Adipocyte (in vitro differentiated cells): Measurements from ENCODE around the gene CHCHD10.

Experiments
- DNase-seq: peaks from one replicate; pipeline ENCODE4 v3.0.0-alpha.2; 2015; ENCODE audit warnings: low read depth
- H3K27me3 ChIP-seq: replicated peaks from 2 replicates; pipeline ENCODE4 v1.7.0; 2013; ENCODE audit warnings: mild to moderate bottlenecking, low read length, moderate library complexity; ENCODE audit not compliant: control insufficient read depth, insufficient read depth
- H3K36me3 ChIP-seq: 2 replicates; pipeline ENCODE4 v1.7.0; 2013; ENCODE audit warnings: low read length, mild to moderate bottlenecking, moderate library complexity; ENCODE audit not compliant: control insufficient read depth, insufficient read depth, severe bottlenecking
- H3K4me1 ChIP-seq: 2 replicates; pipeline ENCODE4 v1.7.0; 2013; ENCODE audit warnings: mild to moderate bottlenecking, low read length, moderate library complexity; ENCODE audit not compliant: control insufficient read depth, insufficient read depth
- H3K4me3 ChIP-seq: 2 replicates; pipeline ENCODE4 v1.7.0; 2013; ENCODE audit warnings: mild to moderate bottlenecking, low read length, moderate library complexity
- H3K9ac ChIP-seq: 2 replicates; pipeline ENCODE4 v1.7.0; 2013; ENCODE audit warnings: mild to moderate bottlenecking, low read length, moderate library complexity
- H3K9me3 ChIP-seq: 2 replicates; pipeline ENCODE4 v1.7.0; 2013; ENCODE audit warnings: mild to moderate bottlenecking, low read length, moderate library complexity; ENCODE audit not compliant: control insufficient read depth

CHCHD10 gene

GRCh38 chr22:23777776-23778576, 10.2 kb upstream of the CHCHD10 start:
- peaks cover 28% of the 10 kb centered on the region for H3K4me1 ChIP-seq
- H3K36me3 ChIP-seq, result no peaks in the 10 kb centered on the region
- H3K27me3 ChIP-seq, result peaks cover 2% of the 10 kb centered on the region
- DNase-seq, result no peak
- H3K9ac ChIP-seq, result no peak overlapping the region
- no peaks in the 10 kb centered on the region for H3K9me3 ChIP-seq
- H3K4me3 ChIP-seq, result no peak overlapping the region

DNA sequence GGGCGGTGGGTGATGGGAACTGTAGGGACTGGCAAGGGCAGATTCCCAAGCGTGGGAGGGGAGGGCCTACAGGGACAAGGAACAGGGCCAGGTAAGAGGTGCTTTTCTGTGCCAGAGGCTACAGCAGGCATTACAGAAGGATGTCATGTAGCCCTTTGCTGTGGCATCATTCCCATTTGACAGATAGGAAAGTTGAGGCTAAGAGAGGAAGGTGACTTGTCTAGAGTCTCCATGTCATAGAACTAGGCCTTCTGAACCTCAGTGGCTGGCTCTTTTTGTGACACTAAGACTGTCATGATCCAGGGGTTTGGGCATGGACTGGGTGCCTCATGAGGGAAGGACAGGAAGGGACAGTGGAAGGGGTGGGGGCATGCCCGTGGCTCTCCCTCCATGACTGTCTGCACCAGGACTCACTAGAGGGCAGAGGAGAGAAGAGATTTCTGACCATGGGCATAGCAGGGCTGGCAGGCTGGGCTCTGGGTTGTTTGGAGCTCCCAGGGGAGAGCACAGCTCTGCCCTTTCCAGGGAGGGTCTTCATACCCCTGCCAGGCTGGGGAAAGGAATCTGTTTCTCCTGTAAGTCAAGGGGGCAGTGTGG, 8.1 kb upstream of the CHCHD10 start:
- H3K36me3 ChIP-seq, result no peaks in the 10 kb centered on the region
- no peak overlapping the region for H3K9ac ChIP-seq
- H3K27me3 ChIP-seq, result no peaks in the 10 kb centered on the region
- H3K4me3 ChIP-seq, result no peak overlapping the region
- no peak for DNase-seq
- H3K9me3 ChIP-seq, result no peaks in the 10 kb centered on the region
- H3K4me1 ChIP-seq, result peaks cover 16% of the 10 kb centered on the region

DNA sequence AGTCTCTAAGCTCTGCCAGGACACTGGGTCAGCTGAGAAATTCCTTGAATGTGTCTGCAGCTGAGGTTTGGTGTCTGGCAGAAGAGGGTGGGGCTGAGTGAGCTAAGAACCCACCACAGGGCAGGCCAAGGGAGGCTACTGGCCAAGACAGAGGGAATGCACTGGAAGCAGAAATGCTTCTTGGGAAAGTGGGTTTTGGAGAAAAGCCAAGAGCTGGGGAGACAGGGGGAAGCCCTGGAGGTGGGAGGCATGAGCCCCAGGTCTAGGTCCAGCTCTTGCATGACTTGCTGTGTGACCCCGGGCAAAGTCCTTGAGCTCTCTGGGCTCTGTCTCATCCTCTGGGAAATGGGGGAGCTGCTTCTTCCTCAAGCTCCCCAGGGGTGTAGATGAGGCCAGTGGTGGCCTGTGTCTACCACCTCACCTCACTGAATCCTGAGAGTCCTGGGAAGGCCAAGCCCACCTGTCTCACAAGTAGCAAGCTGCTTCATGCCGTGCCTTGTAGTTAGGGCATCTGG, 7.2 kb upstream of the CHCHD10 start:
- no peak overlapping the region for H3K9ac ChIP-seq
- H3K4me1 ChIP-seq, result peaks cover 16% of the 10 kb centered on the region
- peak; percentile 71 for DNase-seq
- H3K36me3 ChIP-seq, result no peaks in the 10 kb centered on the region
- H3K9me3 ChIP-seq, result no peaks in the 10 kb centered on the region
- H3K4me3 ChIP-seq, result no peak overlapping the region
- H3K27me3 ChIP-seq, result no peaks in the 10 kb centered on the region

DNA sequence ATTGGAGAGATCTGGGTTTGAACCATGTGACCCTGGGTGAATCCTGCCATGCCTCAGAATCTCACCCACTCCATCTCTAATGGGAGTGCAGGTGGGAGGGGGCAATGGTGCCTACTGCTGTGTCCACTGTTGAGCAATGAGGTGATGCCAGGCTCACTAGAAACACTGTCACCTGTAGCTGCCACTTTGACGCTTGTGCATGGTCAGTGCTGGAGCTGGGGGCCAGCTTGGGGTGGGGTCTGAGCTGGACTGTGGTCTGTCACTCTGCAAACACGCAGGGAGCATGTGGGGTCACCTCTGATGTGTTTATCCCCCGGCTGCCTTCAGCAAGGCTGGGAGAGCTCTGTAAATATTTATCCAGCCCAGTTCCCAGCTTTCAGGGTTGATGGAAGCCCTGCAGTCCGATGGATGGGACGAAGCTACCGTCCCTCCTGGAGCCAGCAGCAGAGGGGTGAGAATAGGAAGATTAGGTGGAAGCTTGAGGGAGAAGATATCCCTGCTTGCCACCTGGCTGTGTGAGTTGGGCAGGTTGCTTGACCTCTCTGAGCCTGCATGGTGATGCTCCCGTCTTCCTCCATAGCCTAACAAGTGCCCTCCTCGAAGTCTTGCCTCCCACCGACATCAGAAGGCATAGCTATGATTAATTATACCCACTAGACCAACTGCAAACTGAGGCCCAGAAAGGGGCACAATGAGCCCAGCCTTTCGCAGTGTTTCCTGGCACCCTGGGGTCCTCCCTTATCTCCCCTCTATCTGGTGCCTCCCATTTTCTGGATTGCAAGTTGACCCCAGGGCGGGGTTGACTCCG, 6.5 kb upstream of the CHCHD10 start:
- Histone ChIP-seq H3K9me3 (no peaks in the 10 kb centered on the region), H3K27me3 (no peaks in the 10 kb centered on the region), H3K9ac (no peak overlapping the region), H3K4me1 (peaks cover 16% of the 10 kb centered on the region), H3K36me3 (no peaks in the 10 kb centered on the region), H3K4me3 (no peak overlapping the region)
- DNase-seq, result no peak

DNA sequence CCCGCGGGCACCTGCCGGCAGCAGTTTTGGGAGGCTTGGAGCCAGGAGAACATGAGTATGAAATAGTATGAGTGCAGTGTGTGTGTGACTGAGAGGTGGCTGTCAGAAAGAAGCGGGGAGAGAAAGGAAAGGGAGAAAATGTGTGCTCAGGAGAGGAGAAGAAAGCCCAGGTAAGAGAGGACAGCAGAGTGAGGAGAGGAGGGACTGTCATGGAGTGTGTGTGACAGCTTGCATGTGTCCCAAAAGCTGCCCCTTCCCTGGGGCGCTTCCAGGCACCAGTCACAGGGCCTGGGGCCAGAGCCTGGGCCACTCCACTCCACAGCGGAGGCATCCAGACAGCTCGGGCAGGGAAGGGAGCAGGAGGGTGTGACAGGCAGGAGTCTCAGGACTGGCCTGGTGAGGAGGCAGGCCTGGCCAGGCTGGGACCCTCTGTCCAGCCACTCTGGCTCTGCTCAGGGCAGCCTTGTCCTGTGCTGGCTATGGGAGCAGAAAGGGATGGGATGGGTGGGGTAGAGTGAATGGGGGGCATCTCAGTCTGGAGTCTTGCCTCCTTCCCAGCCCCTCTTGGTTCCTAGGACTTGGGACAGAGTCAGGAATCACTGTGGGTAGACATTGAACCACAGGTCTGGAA, 5.8 kb upstream of the CHCHD10 start:
- no peaks in the 10 kb centered on the region for H3K36me3 ChIP-seq
- H3K9ac ChIP-seq, result no peak overlapping the region
- DNase-seq, result no peak
- H3K4me1 ChIP-seq, result peaks cover 16% of the 10 kb centered on the region
- no peaks in the 10 kb centered on the region for H3K27me3 ChIP-seq
- H3K9me3 ChIP-seq, result no peaks in the 10 kb centered on the region
- H3K4me3 ChIP-seq, result no peak overlapping the region

GRCh38 chr22:23772649-23773473, 5.1 kb upstream of the CHCHD10 start, which contains the start of gene MMP11:
Gene MMP11, plus strand, starts transcription at chr22:23772849. Its CDS starts 22 bp downstream, at chr22:23772871.
- Histone ChIP-seq H3K9me3 (no peaks in the 10 kb centered on the region), H3K4me1 (peaks cover 16% of the 10 kb centered on the region), H3K27me3 (no peaks in the 10 kb centered on the region), H3K36me3 (no peaks in the 10 kb centered on the region), H3K9ac (peak within 1 kb of the TSS; percentile 65), H3K4me3 (peak within 1 kb of the TSS; percentile 70)
- peak; percentile 77 for DNase-seq

DNA sequence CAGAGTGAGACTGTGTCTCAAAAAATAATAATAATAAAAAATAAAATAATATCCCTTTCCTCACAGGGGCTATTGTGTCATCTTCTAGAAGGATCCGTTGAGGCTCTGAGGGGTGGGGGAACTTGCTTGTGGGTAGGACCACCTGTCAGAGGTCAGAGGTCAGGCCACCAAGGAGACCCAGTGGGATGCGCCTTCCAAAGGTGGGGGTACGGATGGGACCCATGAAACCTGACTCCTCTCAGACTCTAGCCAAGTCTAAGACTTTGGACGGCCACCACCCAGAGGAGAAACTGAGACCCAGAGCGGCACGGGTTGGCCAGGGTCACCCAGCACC, 4.5 kb upstream of the CHCHD10 start:
- H3K4me1 ChIP-seq, result peaks cover 16% of the 10 kb centered on the region
- no peaks in the 10 kb centered on the region for H3K27me3 ChIP-seq
- no peaks in the 10 kb centered on the region for H3K9me3 ChIP-seq
- peak overlapping the region; percentile 42 for H3K9ac ChIP-seq
- DNase-seq, result no peak
- H3K36me3 ChIP-seq, result no peaks in the 10 kb centered on the region
- peak overlapping the region; percentile 59 for H3K4me3 ChIP-seq

- H3K9ac ChIP-seq, result no peak overlapping the region
- no peak overlapping the region for H3K4me3 ChIP-seq
- H3K9me3 ChIP-seq, result no peaks in the 10 kb centered on the region
- H3K27me3 ChIP-seq, result no peaks in the 10 kb centered on the region
- no peaks in the 10 kb centered on the region for H3K36me3 ChIP-seq
- DNase-seq, result no peak
- peaks cover 18% of the 10 kb centered on the region for H3K4me1 ChIP-seq
Measured at GRCh38 chr22:23769321-23769965, 1.7 kb upstream of the CHCHD10 start.

DNA sequence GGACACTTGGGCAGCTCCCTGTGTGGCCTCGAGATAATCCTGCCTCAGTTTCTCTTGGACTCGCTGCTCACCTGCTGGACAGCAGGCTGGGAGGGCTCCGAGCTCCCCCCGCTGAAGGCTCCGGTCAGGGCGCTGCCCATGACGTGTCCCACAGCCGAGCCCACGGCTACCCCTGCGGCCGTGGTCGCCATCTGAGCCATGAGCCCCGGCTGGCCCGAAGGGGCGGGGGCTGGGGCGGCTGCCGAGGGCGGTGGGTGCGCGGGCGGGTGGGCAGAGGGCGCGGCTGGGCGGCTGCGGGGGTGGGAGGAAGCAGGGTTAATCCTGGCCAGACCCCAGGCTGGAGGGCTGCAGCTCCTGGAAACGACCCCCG, 484 bp downstream of the CHCHD10 start:
- DNase-seq, result no peak
- Histone ChIP-seq H3K4me3 (peak overlapping the region; percentile 85), H3K4me1 (peaks cover 12% of the 10 kb centered on the region), H3K9ac (peak overlapping the region; percentile 90), H3K36me3 (no peaks in the 10 kb centered on the region), H3K27me3 (no peaks in the 10 kb centered on the region), H3K9me3 (no peaks in the 10 kb centered on the region)
